ENCODE results near the gene CPM. TPM values are rescaled to one million over a fixed set of nuclear protein-coding genes. Genes with fewer than 3 reads are reported as not detected.
"Not testable (repeated sequence)": the region's sequence is repeated elsewhere in the genome, so short reads cannot be mapped to it uniquely, and the experiment has no call there.

Gene CPM
- total RNA-seq, 2 experiments from 2014 or later: 3.8 to 13.0 TPM

GRCh38 chr12:68812553-68813241 lies 120.3 kb downstream of the CPM start:
- peaks cover 95% of the 10 kb centered on the region for H3K79me2 ChIP-seq (ENCODE audit: insufficient read depth, low read depth, low read length)
- peak overlapping the region; percentile 99 for H3K4me3 ChIP-seq (ENCODE audit: low read depth, low read length, poor library complexity, severe bottlenecking)
- H3K4me1 ChIP-seq (ENCODE audit: insufficient read depth, low read length, poor library complexity, severe bottlenecking): peaks cover 57% of the 10 kb centered on the region
- no TSS peak for BruUV-seq (replicated peaks)
- POLR2A ChIA-PET: interaction anchor here (0.6 to 1.6 kb wide), 11 partner anchors 8 to 219 kb away, joined by 3 to 9 read pairs (median 4); partner anchors contain the start of gene SLC35E3
- no peaks in the 10 kb centered on the region for H3K9me2 ChIP-seq (ENCODE audit: insufficient read depth, low read length)
- no peak for DNase-seq (ENCODE audit: low spot score)
- H3K36me3 ChIP-seq (ENCODE audit: insufficient read depth, low read length): peaks cover 92% of the 10 kb centered on the region
- H3K4me2 ChIP-seq (ENCODE audit: low read length): peak overlapping the region; percentile 59
- TF ChIP-seq CTCF (conservative IDR thresholded peaks at IDR 0.05; ENCODE audit: low read length): no peak
- no peak for TF ChIP-seq EZH2phosphoT487 (IDR thresholded peaks at IDR 0.05; ENCODE audit: borderline replicate concordance, low read depth, low read length)
- intact Hi-C loops (cut with micrococcal nuclease; ENCODE audit: unreplicated experiment): no loop called here
- no peaks in the 10 kb centered on the region; the same call in 1 of the 2 replicates for H3K9me3 ChIP-seq (ENCODE audit: low read length)
- H2AFZ ChIP-seq (ENCODE audit: low read length): no peak overlapping the region
- H3K27ac ChIP-seq (ENCODE audit: low read depth, low read length, poor library complexity, severe bottlenecking): peak overlapping the region; percentile 42
- H4K20me1 ChIP-seq (ENCODE audit: insufficient read depth, low read length): peaks cover 36% of the 10 kb centered on the region
- CTCF ChIA-PET (ENCODE audit: unreplicated experiment): interaction anchor here (0.5 to 0.9 kb wide), 2 partner anchors 18 to 455 kb away, joined by 3 to 4 read pairs; no protein-coding TSS in a partner anchor

- Histone ChIP-seq H3K4me2 (ENCODE audit: low read length) (peak overlapping the region; percentile 82), H3K36me3 (ENCODE audit: insufficient read depth, low read length) (peaks cover 82% of the 10 kb centered on the region), H3K4me1 (ENCODE audit: insufficient read depth, low read length, poor library complexity, severe bottlenecking) (peaks cover 65% of the 10 kb centered on the region), H3K79me2 (ENCODE audit: insufficient read depth, low read depth, low read length) (peaks cover 86% of the 10 kb centered on the region), H3K27ac (ENCODE audit: low read depth, low read length, poor library complexity, severe bottlenecking) (peak overlapping the region; percentile 100), H4K20me1 (ENCODE audit: insufficient read depth, low read length) (peaks cover 30% of the 10 kb centered on the region), H3K4me3 (ENCODE audit: low read depth, low read length, poor library complexity, severe bottlenecking) (peak overlapping the region; percentile 99)
- ChIA-PET POLR2A (interaction anchor here (1.0 to 1.6 kb wide), 5 partner anchors 10 to 38 kb away, joined by 4 to 6 read pairs (median 5); no protein-coding TSS in a partner anchor), CTCF (ENCODE audit: unreplicated experiment) (interaction anchor here (0.5 kb wide), 1 partner anchor 107 kb away, joined by 3 read pairs; no protein-coding TSS in a partner anchor)
- H3K9me3 ChIP-seq (ENCODE audit: low read length); H3K9me2 ChIP-seq (ENCODE audit: insufficient read depth, low read length); intact Hi-C loops (cut with micrococcal nuclease; ENCODE audit: unreplicated experiment); H2AFZ ChIP-seq (ENCODE audit: low read length); DNase-seq (ENCODE audit: low spot score): not testable (repeated sequence)
- TSS peak; percentile 9 for BruUV-seq (replicated peaks)
Observed at GRCh38 chr12:68811573-68811972, 121.4 kb downstream of the CPM start.

GRCh38 chr12:68810027-68810389 lies 123.0 kb downstream of the CPM start:
- H3K9me3 ChIP-seq (ENCODE audit: low read length); H3K9me2 ChIP-seq (ENCODE audit: insufficient read depth, low read length); DNase-seq (ENCODE audit: low spot score); intact Hi-C loops (cut with micrococcal nuclease; ENCODE audit: unreplicated experiment); BruUV-seq (replicated peaks); H2AFZ ChIP-seq (ENCODE audit: low read length); POLR2A ChIA-PET; CTCF ChIA-PET (ENCODE audit: unreplicated experiment): not testable (repeated sequence)
- peaks cover 26% of the 10 kb centered on the region for H4K20me1 ChIP-seq (ENCODE audit: insufficient read depth, low read length)
- peak overlapping the region; percentile 82 for H3K4me2 ChIP-seq (ENCODE audit: low read length)
- peak overlapping the region; percentile 100 for H3K27ac ChIP-seq (ENCODE audit: low read depth, low read length, poor library complexity, severe bottlenecking)
- H3K36me3 ChIP-seq (ENCODE audit: insufficient read depth, low read length): peaks cover 66% of the 10 kb centered on the region
- peak overlapping the region; percentile 99 for H3K4me3 ChIP-seq (ENCODE audit: low read depth, low read length, poor library complexity, severe bottlenecking)
- H3K79me2 ChIP-seq (ENCODE audit: insufficient read depth, low read depth, low read length): peaks cover 70% of the 10 kb centered on the region
- H3K4me1 ChIP-seq (ENCODE audit: insufficient read depth, low read length, poor library complexity, severe bottlenecking): peaks cover 73% of the 10 kb centered on the region
